Measurements from ENCODE around the gene HADHB.

- TF ChIP-seq CTCF (IDR thresholded peaks at IDR 0.05; ENCODE audit: low read depth, low read length, poor library complexity, severe bottlenecking) (no peak), EZH2phosphoT487 (IDR thresholded peaks at IDR 0.05; ENCODE audit: borderline replicate concordance, low read length) (no peak)
These were observed 88.6 kb downstream of the HADHB start for GRCh38 chr2:26333293-26333692.
